Stomach smooth muscle (tissue), 2 donors: Measurements from ENCODE around the gene OLA1.

Experiments
- H3K27ac ChIP-seq: one replicate; pipeline ENCODE4 v1.7.0; 2013; ENCODE audit warnings: mild to moderate bottlenecking, low read length, inconsistent platforms
- H3K27me3 ChIP-seq, 2 donors: one replicate each; pipeline ENCODE4 v1.7.0; 2013; ENCODE audit warnings: low read length in 2 of 2; ENCODE audit not compliant: insufficient read depth in 2 of 2, control insufficient read depth in 1 of 2
- H3K36me3 ChIP-seq, 2 donors: one replicate each; pipeline ENCODE4 v1.7.0; 2013; ENCODE audit warnings: low read length in 2 of 2; ENCODE audit not compliant: control insufficient read depth in 2 of 2, insufficient read depth in 2 of 2
- H3K4me1 ChIP-seq: one replicate; pipeline ENCODE4 v1.7.0; 2013; ENCODE audit warnings: low read length; ENCODE audit not compliant: control insufficient read depth, insufficient read depth
- H3K4me3 ChIP-seq, 2 donors: one replicate each; pipeline ENCODE4 v1.7.0; 2013; ENCODE audit warnings: low read length in 2 of 2
- H3K9ac ChIP-seq, 2 donors: one replicate each; pipeline ENCODE4 v1.7.0; 2013; ENCODE audit warnings: low read length in 2 of 2, mild to moderate bottlenecking in 1 of 2
- H3K9me3 ChIP-seq, 2 donors: one replicate each; pipeline ENCODE4 v1.7.0; 2013; ENCODE audit warnings: low read length in 2 of 2; ENCODE audit not compliant: control insufficient read depth in 2 of 2
- donor health status: healthy.
- donor health status: Pancreatic carcinoma.

The OLA1 gene

GRCh38 chr2:174088706-174089460 lies 159.4 kb downstream of the OLA1 start:
- Histone ChIP-seq H3K4me3 (no peak overlapping the region), H3K36me3 (no peaks in the 10 kb centered on the region), H3K27me3 (no peaks in the 10 kb centered on the region), H3K9me3 (no peaks in the 10 kb centered on the region), H3K9ac (no peak overlapping the region), H3K4me1 (no peaks in the 10 kb centered on the region), H3K27ac (no peak overlapping the region)

GRCh38 chr2:174086708-174087107 lies 161.6 kb downstream of the OLA1 start:
- no peaks in the 10 kb centered on the region for H3K4me1 ChIP-seq
- no peaks in the 10 kb centered on the region for H3K9me3 ChIP-seq

GRCh38 chr2:174085781-174086180 lies 162.6 kb downstream of the OLA1 start:
- Histone ChIP-seq H3K9ac (no peak overlapping the region), H3K27me3 (no peaks in the 10 kb centered on the region), H3K4me3 (no peak overlapping the region), H3K27ac (no peak overlapping the region), H3K4me1 (no peaks in the 10 kb centered on the region), H3K36me3 (no peaks in the 10 kb centered on the region), H3K9me3 (no peaks in the 10 kb centered on the region)

More at GRCh38 chr2:174086708-174087107, 161.6 kb downstream of the OLA1 start:
- Histone ChIP-seq H3K27ac (no peak overlapping the region), H3K9ac (no peak overlapping the region), H3K4me3 (no peak overlapping the region), H3K27me3 (no peaks in the 10 kb centered on the region), H3K36me3 (no peaks in the 10 kb centered on the region)

- Histone ChIP-seq H3K27ac (no peak overlapping the region), H3K9me3 (no peaks in the 10 kb centered on the region), H3K9ac (no peak overlapping the region), H3K27me3 (no peaks in the 10 kb centered on the region), H3K4me3 (no peak overlapping the region), H3K4me1 (no peaks in the 10 kb centered on the region), H3K36me3 (no peaks in the 10 kb centered on the region)
These were observed 164.4 kb downstream of the OLA1 start for GRCh38 chr2:174083843-174084458.

- no peak overlapping the region for H3K4me3 ChIP-seq
- no peaks in the 10 kb centered on the region for H3K4me1 ChIP-seq
- no peaks in the 10 kb centered on the region for H3K27me3 ChIP-seq
- no peaks in the 10 kb centered on the region for H3K9me3 ChIP-seq
- H3K36me3 ChIP-seq, result no peaks in the 10 kb centered on the region
- no peak overlapping the region for H3K27ac ChIP-seq
- no peak overlapping the region for H3K9ac ChIP-seq
These were observed 167.6 kb downstream of the OLA1 start for GRCh38 chr2:174080672-174081121.

- Histone ChIP-seq H3K9me3 (no peaks in the 10 kb centered on the region), H3K4me3 (no peak overlapping the region), H3K27ac (no peak overlapping the region), H3K36me3 (no peaks in the 10 kb centered on the region), H3K4me1 (no peaks in the 10 kb centered on the region), H3K27me3 (no peaks in the 10 kb centered on the region), H3K9ac (no peak overlapping the region)
These were observed 170.1 kb downstream of the OLA1 start for GRCh38 chr2:174078275-174078674.

GRCh38 chr2:174076975-174077374 lies 171.4 kb downstream of the OLA1 start:
- Histone ChIP-seq H3K27me3 (no peaks in the 10 kb centered on the region), H3K9ac (no peak overlapping the region), H3K36me3 (no peaks in the 10 kb centered on the region), H3K9me3 (no peaks in the 10 kb centered on the region), H3K27ac (no peak overlapping the region), H3K4me3 (no peak overlapping the region), H3K4me1 (no peaks in the 10 kb centered on the region)

- no peaks in the 10 kb centered on the region for H3K4me1 ChIP-seq
- H3K27ac ChIP-seq, result no peak overlapping the region
- no peaks in the 10 kb centered on the region for H3K9me3 ChIP-seq
- H3K27me3 ChIP-seq, result no peaks in the 10 kb centered on the region
- H3K9ac ChIP-seq, result no peak overlapping the region
- no peak overlapping the region for H3K4me3 ChIP-seq
- H3K36me3 ChIP-seq, result no peaks in the 10 kb centered on the region
These were observed 172.3 kb downstream of the OLA1 start for GRCh38 chr2:174076040-174076439.

- no peaks in the 10 kb centered on the region for H3K4me1 ChIP-seq
- H3K9ac ChIP-seq, result no peak overlapping the region
- H3K27ac ChIP-seq, result no peak overlapping the region
- H3K27me3 ChIP-seq, result no peaks in the 10 kb centered on the region
- no peaks in the 10 kb centered on the region for H3K36me3 ChIP-seq
- H3K4me3 ChIP-seq, result no peak overlapping the region
- H3K9me3 ChIP-seq, result no peaks in the 10 kb centered on the region
These were observed 173.5 kb downstream of the OLA1 start for GRCh38 chr2:174074831-174075230.

- no peak overlapping the region for H3K27ac ChIP-seq
- H3K27me3 ChIP-seq, result no peaks in the 10 kb centered on the region
- H3K4me1 ChIP-seq, result no peaks in the 10 kb centered on the region
- H3K36me3 ChIP-seq, result no peaks in the 10 kb centered on the region
- no peaks in the 10 kb centered on the region for H3K9me3 ChIP-seq
- no peak overlapping the region for H3K9ac ChIP-seq
- no peak overlapping the region for H3K4me3 ChIP-seq
These were observed 175.5 kb downstream of the OLA1 start for GRCh38 chr2:174072857-174073256.

GRCh38 chr2:174072069-174072468 lies 176.3 kb downstream of the OLA1 start:
- no peaks in the 10 kb centered on the region for H3K9me3 ChIP-seq
- H3K27me3 ChIP-seq, result peaks cover 0 to 4% of the 10 kb centered on the region in 2 donors
- no peak overlapping the region for H3K9ac ChIP-seq
- H3K4me1 ChIP-seq, result no peaks in the 10 kb centered on the region
- no peak overlapping the region for H3K27ac ChIP-seq
- H3K4me3 ChIP-seq, result no peak overlapping the region
- H3K36me3 ChIP-seq, result no peaks in the 10 kb centered on the region
